Astrocyte of the spinal cord (primary cell): ENCODE measurements around the gene FBLL1.
"Not testable (repeated sequence)": the region's sequence is repeated elsewhere in the genome, so short reads cannot be mapped to it uniquely, and the experiment has no call there.

Experiments used
- DNase-seq: peaks from one replicate; pipeline ENCODE4 v3.0.0; 2011; ENCODE audit warnings: low read depth, low spot score
- H3K4me3 ChIP-seq: 2 replicates; pipeline ENCODE4 v1.5.1; 2011; ENCODE audit warnings: low read depth, mild to moderate bottlenecking, low read length, moderate library complexity
- in situ Hi-C: cut with HindIII; loops from 2 replicates; pipeline ENCODE4 v1.10.0; 2017; ENCODE audit warnings: low sequenced_read_pairs
- TF ChIP-seq, protein P1 (sequence below): IDR thresholded peaks from 2 replicates; pipeline ENCODE4 v1.5.1; 2012; ENCODE audit warnings: low read depth, mild to moderate bottlenecking, low read length, inconsistent platforms

The FBLL1 gene

DNA sequence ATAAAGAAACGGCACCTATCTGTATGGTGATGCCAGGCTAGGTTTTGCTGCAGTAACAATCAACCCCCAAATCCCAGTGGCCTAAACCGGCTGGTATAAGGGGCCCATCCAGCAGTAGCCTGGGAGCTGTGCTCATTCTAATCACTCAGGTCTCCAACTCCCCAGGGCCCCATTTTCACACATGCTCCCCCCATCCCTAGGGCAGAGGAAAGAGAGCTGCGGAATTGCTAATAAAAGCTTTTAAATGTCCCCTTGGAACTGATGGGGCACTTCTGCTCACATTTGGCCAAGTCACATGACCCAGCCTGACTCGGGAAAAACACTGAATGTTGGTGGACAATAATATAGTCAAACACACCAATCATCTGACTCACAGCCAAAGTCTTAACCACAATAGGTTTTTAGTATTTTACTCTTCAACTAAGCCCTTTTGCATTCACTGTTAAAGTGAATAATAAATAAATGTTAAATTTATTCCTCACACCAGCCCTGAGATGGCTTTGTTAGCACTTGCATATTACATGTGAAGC is 1.6 kb downstream of the FBLL1 start:
- DNase-seq = no peak
- H3K4me3 ChIP-seq = no peak overlapping the region
- in situ Hi-C loops = no loop called here
- TF ChIP-seq, protein P1, sequence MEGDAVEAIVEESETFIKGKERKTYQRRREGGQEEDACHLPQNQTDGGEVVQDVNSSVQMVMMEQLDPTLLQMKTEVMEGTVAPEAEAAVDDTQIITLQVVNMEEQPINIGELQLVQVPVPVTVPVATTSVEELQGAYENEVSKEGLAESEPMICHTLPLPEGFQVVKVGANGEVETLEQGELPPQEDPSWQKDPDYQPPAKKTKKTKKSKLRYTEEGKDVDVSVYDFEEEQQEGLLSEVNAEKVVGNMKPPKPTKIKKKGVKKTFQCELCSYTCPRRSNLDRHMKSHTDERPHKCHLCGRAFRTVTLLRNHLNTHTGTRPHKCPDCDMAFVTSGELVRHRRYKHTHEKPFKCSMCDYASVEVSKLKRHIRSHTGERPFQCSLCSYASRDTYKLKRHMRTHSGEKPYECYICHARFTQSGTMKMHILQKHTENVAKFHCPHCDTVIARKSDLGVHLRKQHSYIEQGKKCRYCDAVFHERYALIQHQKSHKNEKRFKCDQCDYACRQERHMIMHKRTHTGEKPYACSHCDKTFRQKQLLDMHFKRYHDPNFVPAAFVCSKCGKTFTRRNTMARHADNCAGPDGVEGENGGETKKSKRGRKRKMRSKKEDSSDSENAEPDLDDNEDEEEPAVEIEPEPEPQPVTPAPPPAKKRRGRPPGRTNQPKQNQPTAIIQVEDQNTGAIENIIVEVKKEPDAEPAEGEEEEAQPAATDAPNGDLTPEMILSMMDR = no peak

DNA sequence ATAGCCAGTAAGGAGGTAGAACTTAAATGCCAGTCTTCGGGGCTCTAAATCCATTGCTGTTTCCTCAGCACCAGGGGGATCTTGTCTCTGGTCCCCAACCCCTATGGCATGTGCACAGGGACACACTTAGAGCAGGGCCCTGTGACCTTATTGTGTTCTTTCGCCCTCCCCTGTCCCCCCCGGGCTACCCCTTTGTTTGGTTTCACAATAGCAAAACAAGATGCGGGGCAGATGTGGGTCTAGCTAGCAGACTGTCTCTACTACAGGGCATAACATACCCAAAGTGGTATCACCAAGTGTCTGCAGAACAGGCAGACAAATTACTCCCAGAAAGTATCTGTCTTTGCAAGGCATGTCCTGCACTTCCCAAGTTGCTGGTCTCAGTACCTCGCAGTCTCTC is 2.1 kb downstream of the FBLL1 start:
- TF ChIP-seq, protein P1 = no peak
- no peak overlapping the region for H3K4me3 ChIP-seq
- in situ Hi-C loops = no loop called here

DNA sequence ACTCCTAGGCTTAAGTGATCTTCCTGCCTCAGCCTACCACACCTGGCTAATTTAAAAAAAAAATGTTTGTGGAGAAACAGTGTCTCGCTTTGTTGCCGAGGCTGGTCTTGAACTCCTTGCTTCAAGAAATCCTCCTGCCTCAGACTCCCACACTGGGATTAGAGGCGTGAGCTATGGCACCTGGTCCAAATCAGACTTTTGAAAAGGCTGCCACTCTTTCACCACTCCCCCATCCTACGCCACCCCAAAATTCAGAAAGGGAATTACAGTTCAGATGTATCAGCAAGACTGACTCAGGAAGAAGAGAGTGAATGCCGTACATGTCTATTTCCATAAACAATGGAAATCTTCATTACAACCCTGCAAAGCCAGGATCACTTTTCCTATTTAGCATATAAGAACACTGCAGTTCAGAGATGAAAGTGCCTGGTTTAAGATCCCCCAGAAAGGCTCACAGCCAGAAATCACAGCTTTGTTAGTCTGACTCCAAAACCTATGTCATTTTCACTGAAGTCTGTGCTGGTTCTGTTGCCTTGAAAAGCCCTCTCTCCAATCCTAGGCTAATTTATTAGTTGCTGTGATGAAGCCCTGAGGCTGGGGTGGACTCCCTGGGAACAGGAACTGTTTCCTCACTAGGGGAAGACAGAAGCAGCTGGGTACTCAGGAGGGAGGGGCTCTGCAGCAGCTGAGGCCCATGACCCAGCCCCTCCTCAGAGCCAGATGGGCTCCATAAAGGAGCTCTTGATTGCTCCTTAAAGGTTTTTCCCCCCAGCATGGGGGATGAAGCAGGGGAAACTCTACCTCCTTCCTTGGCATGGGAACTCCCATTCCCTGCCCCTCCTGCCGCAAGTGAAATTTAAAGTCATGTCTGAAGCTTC is 3.1 kb downstream of the FBLL1 start:
- TF ChIP-seq, protein P1 = no peak
- no peak for DNase-seq
- in situ Hi-C loops = no loop called here

More for the DNA sequence above, 2.1 kb downstream of the FBLL1 start:
- DNase-seq = no peak

DNA sequence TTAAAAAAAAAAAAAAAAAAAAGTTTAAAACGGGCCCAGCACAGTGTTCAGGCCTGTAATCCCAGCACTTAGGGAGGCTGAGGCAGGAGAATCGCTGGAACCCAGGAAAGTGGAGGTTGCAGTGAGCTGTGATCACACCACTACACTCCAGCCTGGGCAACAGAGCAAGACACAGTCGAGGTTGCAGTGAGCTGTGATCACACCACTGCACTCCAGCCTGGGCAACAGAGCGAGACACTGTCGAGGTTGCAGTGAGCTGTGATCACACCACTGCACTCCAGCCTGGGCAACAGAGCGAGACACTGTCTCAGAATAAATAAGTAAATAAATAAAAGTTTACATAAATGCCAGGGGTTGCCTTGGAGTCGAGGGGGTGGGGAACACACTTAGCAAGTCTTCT is 5.2 kb downstream of the FBLL1 start:
- DNase-seq, H3K4me3 ChIP-seq, in situ Hi-C loops: not testable (repeated sequence)

More for the DNA sequence above, 3.1 kb downstream of the FBLL1 start:
- no peak overlapping the region for H3K4me3 ChIP-seq

DNA sequence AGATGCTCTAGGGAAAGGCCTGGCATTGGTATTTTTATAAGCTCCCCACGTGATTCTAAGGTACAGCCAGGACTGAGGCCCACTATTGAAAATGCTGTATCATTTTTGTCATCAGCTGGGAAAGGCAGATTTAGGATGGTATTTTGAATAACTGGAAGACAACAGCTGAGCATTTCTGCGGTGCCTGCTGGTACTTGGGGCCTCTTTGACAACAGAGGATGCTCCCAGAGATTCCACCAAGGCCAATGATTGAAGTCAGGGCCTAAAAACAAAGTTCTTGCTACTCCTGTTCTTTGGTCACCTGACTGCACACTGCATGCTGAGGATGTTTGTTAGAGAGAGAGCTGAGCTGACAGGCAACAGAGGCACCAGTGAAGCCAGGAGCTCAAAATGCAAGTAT is 8.1 kb downstream of the FBLL1 start:
- TF ChIP-seq, protein P1 = no peak
- no peak overlapping the region for H3K4me3 ChIP-seq
- in situ Hi-C loops = no loop called here
- DNase-seq = no peak

DNA sequence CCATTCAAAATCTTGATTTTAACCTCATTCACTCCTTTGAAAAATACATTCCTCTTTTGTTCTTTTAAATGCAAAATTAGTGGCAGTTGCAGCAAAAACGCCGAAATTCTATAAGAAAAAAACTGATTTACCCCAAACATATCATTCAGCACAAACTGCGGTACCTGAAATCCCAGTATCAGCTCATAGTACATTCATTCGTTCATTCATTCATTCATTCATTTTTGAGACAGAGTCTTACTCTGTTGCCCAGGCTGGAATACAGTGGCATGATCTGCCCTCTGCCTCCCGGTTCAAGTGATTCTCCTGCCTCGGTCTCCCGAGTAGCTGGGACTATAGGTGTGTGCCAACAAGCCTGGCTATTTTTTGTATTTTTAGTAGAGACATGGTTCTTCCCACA is 20.4 kb downstream of the FBLL1 start:
- no peak overlapping the region for H3K4me3 ChIP-seq
- in situ Hi-C loops = no loop called here
- TF ChIP-seq, protein P1 = no peak
- DNase-seq = no peak

DNA sequence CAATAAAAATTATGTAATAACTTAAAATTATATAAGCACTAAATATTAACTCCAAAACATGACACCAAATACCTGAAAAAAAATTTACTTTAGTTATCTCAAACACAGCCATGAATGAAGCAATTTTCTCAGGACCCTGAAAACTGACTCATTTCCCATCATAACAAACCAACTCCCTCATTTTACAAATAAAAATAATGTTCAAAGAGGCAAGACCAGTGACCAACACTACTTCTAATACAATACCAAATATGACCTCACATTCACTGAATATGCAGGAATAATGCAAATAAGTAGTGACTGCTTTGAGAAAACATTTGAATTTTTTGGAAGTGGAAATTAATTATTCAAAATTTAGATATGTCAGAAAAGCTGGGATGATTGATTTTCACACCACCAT is 21.6 kb downstream of the FBLL1 start:
- in situ Hi-C loops = no loop called here
- TF ChIP-seq, protein P1 = no peak
- no peak overlapping the region for H3K4me3 ChIP-seq
- no peak for DNase-seq
